GM12873 (cell line): ENCODE measurements around the gene SLC7A1.

Source experiments
- TF ChIP-seq, protein P1 (sequence below): IDR thresholded peaks from 2 replicates; pipeline ENCODE4 v1.5.1; 2012; ENCODE audit warnings: low read depth, mild to moderate bottlenecking, moderate library complexity, low read length, control low read depth; ENCODE audit not compliant: insufficient read depth; ENCODE audit errors: missing control alignments

SLC7A1 gene

DNA sequence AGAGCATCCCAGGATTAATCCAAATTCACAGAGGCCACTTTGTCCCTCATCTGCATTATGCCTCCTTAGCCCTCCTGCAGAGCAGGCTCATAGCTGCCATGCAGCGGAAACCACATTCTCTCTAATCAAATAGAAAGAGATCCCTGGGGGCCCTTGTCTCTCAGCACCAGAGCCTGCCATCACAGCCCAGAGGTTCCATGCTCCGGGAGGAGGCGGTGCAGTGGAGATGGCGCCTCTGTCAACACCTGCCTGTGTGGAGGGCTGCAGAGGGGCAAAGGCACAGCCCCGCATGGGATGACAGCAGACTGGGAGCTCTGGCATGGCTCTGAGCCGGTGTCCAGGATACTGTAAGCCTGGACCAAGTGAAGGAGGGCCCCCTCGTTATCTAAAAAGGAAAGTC is 111.3 kb downstream of the SLC7A1 start:
- TF ChIP-seq, protein P1, sequence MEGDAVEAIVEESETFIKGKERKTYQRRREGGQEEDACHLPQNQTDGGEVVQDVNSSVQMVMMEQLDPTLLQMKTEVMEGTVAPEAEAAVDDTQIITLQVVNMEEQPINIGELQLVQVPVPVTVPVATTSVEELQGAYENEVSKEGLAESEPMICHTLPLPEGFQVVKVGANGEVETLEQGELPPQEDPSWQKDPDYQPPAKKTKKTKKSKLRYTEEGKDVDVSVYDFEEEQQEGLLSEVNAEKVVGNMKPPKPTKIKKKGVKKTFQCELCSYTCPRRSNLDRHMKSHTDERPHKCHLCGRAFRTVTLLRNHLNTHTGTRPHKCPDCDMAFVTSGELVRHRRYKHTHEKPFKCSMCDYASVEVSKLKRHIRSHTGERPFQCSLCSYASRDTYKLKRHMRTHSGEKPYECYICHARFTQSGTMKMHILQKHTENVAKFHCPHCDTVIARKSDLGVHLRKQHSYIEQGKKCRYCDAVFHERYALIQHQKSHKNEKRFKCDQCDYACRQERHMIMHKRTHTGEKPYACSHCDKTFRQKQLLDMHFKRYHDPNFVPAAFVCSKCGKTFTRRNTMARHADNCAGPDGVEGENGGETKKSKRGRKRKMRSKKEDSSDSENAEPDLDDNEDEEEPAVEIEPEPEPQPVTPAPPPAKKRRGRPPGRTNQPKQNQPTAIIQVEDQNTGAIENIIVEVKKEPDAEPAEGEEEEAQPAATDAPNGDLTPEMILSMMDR, result no peak

- TF ChIP-seq, protein P1, result no peak
Measured at GRCh38 chr13:29483623-29484022, 111.9 kb downstream of the SLC7A1 start.

DNA sequence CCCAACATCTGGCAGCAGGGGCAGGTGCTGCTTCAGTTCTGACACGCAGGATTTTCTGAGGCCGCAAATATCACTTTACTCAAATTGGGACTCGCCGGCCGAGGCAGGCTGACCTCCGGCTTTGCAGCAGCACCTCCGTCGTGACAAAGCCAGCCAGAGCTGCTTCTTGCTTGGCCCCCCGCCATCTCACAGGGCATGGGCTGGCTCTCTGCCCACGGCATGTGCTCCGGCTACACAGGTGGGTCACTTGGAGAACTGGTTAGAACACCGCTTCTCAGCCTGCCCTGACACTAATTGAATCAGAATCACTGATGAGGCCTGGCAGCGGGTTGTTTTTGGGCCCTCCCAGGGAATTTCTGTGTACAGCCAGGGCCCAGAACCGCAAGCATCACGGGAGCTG is 112.3 kb downstream of the SLC7A1 start:
- TF ChIP-seq, protein P1, result no peak

DNA sequence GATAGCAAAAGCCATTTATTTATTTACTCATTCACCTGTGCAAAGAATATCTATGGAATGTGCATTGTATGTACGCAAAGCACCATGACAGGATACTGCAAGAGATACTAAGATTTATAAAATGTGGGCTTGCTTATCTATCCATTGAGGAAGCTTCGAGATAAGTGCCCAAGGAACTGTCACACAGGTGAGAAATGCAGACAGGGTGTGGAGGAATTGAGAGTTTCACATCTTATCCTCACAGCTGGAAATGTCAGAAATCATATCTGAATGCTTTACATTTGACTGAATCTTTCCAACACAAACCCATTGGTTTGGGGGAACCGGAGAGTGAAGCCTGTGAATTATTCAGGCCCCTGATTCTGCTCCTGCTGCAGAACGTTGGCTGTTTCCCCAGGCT is 113.0 kb downstream of the SLC7A1 start:
- TF ChIP-seq, protein P1, result no peak

- TF ChIP-seq, protein P1, result no peak
Measured at GRCh38 chr13:29481603-29482002, 113.9 kb downstream of the SLC7A1 start.

- TF ChIP-seq, protein P1, result no peak
Measured at GRCh38 chr13:29480893-29481525, 114.5 kb downstream of the SLC7A1 start.

GRCh38 chr13:29479716-29480492 is 115.6 kb downstream of the SLC7A1 start:
- TF ChIP-seq, protein P1, result no peak
